NCI-H2227 (cell line): Measurements from ENCODE around the gene ISLR.
A peak's percentile ranks its signal among the peaks of the same experiment; 100 is the strongest.

Experiments used
- DNase-seq: peaks from one replicate; lab custom pipeline; 2025; ENCODE audit not compliant: unreplicated experiment; lab: John Stamatoyannopoulos, UW

ISLR gene

GRCh38 chr15:74170875-74171578 lies 2.5 kb upstream of the ISLR start:
- no peak for DNase-seq

GRCh38 chr15:74171965-74172541 lies 1.5 kb upstream of the ISLR start:
- no peak for DNase-seq

GRCh38 chr15:74172701-74173379 lies 670 bp upstream of the ISLR start:
- DNase-seq = peak; percentile 54

- DNase-seq = no peak
Observed at GRCh38 chr15:74174219-74174957, 878 bp downstream of the ISLR start.

GRCh38 chr15:74174958-74175253 lies 1.4 kb downstream of the ISLR start:
- no peak for DNase-seq

- DNase-seq = no peak
Observed at GRCh38 chr15:74175271-74176191, 2.0 kb downstream of the ISLR start.

GRCh38 chr15:74176262-74177214 lies 3.0 kb downstream of the ISLR start:
- DNase-seq = no peak

- no peak for DNase-seq
Observed at GRCh38 chr15:74178326-74179100, 5.0 kb downstream of the ISLR start.

- DNase-seq = no peak
Observed at GRCh38 chr15:74179101-74179841, 5.8 kb downstream of the ISLR start.

- no peak for DNase-seq
Observed at GRCh38 chr15:74179983-74180880, 6.7 kb downstream of the ISLR start.

- no peak for DNase-seq
Observed at GRCh38 chr15:74180881-74181602, 7.5 kb downstream of the ISLR start.

- no peak for DNase-seq
Observed at GRCh38 chr15:74182131-74182530, 8.6 kb downstream of the ISLR start.

GRCh38 chr15:74184582-74185091 lies 11.1 kb downstream of the ISLR start:
- no peak for DNase-seq

GRCh38 chr15:74185710-74186348 lies 12.3 kb downstream of the ISLR start:
- no peak for DNase-seq

GRCh38 chr15:74188216-74188615 lies 14.7 kb downstream of the ISLR start:
- DNase-seq = no peak

- no peak for DNase-seq
Observed at GRCh38 chr15:74191798-74192197, 18.3 kb downstream of the ISLR start.
